Measurements from ENCODE around the gene BCL2L2. TPM values are rescaled to one million over a fixed set of nuclear protein-coding genes. Genes with fewer than 3 reads are reported as not detected.

BCL2L2 gene
- total and polyA plus RNA-seq, 2 of the 8 experiments (the other 6 are each of a cell fraction or from before 2014, with no cell fraction given), result 9.3 to 13.8 TPM

- Histone ChIP-seq H2BK12ac (ENCODE audit: low read depth, low read length) (no peak overlapping the region), H3K36me3 (ENCODE audit: control insufficient read depth in 2 of 4, insufficient read depth in 4 of 4, low read length in 3 of 4) (peaks cover 0 to 5% (median 1%) of the 10 kb centered on the region in 4 experiments; a peak in 4 of 8 replicates), H2AK5ac (ENCODE audit: low read depth, low read length) (no peak overlapping the region), H3K23ac (ENCODE audit: insufficient read length) (no peak overlapping the region), H4K5ac (ENCODE audit: insufficient read length, low read depth, low read length) (no peak overlapping the region), H2BK15ac (ENCODE audit: low read length) (no peak overlapping the region), H4K20me1 (replicated peaks in 1 of 2; ENCODE audit: control insufficient read depth in 1 of 2, insufficient read depth in 2 of 2, low read length in 2 of 2) (peaks cover 0 to 5% of the 10 kb centered on the region in 2 experiments), H3K4ac (replicated peaks; ENCODE audit: insufficient read length, low read depth, low read length) (no peak overlapping the region), H3K4me1 (replicated peaks in 1 of 4; ENCODE audit: control insufficient read depth in 3 of 4, insufficient read depth in 4 of 4, low read length in 3 of 4) (no peaks in the 10 kb centered on the region; a peak in 1 of 7 replicates), H4K91ac (replicated peaks; ENCODE audit: insufficient read length, low read length) (no peak overlapping the region), H3K27ac (ENCODE audit: low read depth, low read length) (no peak overlapping the region), H2AFZ (ENCODE audit: low read length) (no peak overlapping the region), H3K79me1 (ENCODE audit: low read depth, low read length) (peaks cover 2% of the 10 kb centered on the region; the same call in 1 of the 2 replicates), H4K8ac (ENCODE audit: extremely low read depth, insufficient read depth, low read length) (no peak overlapping the region), H3K9me3 (ENCODE audit: insufficient read depth in 2 of 2, low read depth in 1 of 2, low read length in 1 of 2) (no peaks in the 10 kb centered on the region), H3K18ac (ENCODE audit: extremely low read depth, low read length) (no peak overlapping the region), H3K56ac (replicated peaks; ENCODE audit: insufficient read length, low read depth, low read length) (no peak overlapping the region), H3K9ac (replicated peaks in 1 of 4; ENCODE audit: extremely low read depth in 1 of 4, low read depth in 3 of 4, low read length in 3 of 4) (no peak overlapping the region; a peak in 1 of 7 replicates), H3K23me2 (ENCODE audit: low read depth, low read length) (peaks cover 5% of the 10 kb centered on the region; the same call in 1 of the 2 replicates), H2BK120ac (replicated peaks; ENCODE audit: low read depth, low read length) (no peak overlapping the region), H2BK5ac (ENCODE audit: low read depth, low read length) (no peak overlapping the region), H3K14ac (ENCODE audit: insufficient read length) (no peak overlapping the region), H3K79me2 (ENCODE audit: control insufficient read depth in 1 of 2, insufficient read depth in 2 of 2, low read length in 2 of 2) (peaks cover 0 to 2% of the 10 kb centered on the region in 2 experiments; a peak in 1 of 4 replicates), H3K4me3 (ENCODE audit: extremely low read depth in 1 of 4, insufficient read depth in 2 of 4, low read depth in 3 of 4, low read length in 4 of 4) (peak overlapping the region; percentile 57 to 90 (median 83); a peak in 5 of 8 replicates), H2BK20ac (ENCODE audit: low read length) (no peak overlapping the region), H3K4me2 (ENCODE audit: insufficient read depth in 1 of 2, low read depth in 2 of 2, low read length in 2 of 2) (peak overlapping the region; percentile 75 to 81; a peak in 3 of 4 replicates), H3K27me3 (replicated peaks in 1 of 4; ENCODE audit: control insufficient read depth in 3 of 4, extremely low read depth in 1 of 4, insufficient read depth in 3 of 4, low read length in 3 of 4) (peaks cover 0 to 12% (median 5%) of the 10 kb centered on the region in 4 experiments; a peak in 4 of 7 replicates)
- FAIRE-seq (no peak), DNase-seq (ENCODE audit: low read depth in 1 of 2, low spot score in 2 of 2) (no peak)
- 91% methylated on average over 22 of the region's 22 CpGs; no CpG with 5 or more reads in 1 of the 2 experiments for WGBS, 2 experiments (ENCODE audit: extremely low coverage in 1 of 2, insufficient coverage in 1 of 2, insufficient read length in 1 of 2, insufficient replicate concordance in 2 of 2, low coverage in 1 of 2, low lambda C conversion rate in 2 of 2, missing lambda C conversion rate in 1 of 2)
- ChIA-PET POLR2A (ENCODE audit: partially characterized antibody) (interaction anchor here (1.0 to 4.8 kb wide), 8 partner anchors 10 to 166 kb away, joined by 3 to 48 read pairs (median 4); partner anchors contain the start of genes PABPN1 and RNF212B), CTCF (ENCODE audit: partially characterized antibody) (interaction anchor here (0.9 to 5.7 kb wide), 10 partner anchors 11 to 187 kb away, joined by 3 to 40 read pairs (median 7); partner anchors contain the start of genes CMTM5 and PABPN1)
- TF ChIP-seq ATF3 (IDR thresholded peaks at IDR 0.05; ENCODE audit: insufficient read depth, low read depth, low read length) (no peak), KDM4A (IDR thresholded peaks at IDR 0.05; ENCODE audit: low read depth, low read length, severe bottlenecking) (no peak)
These were observed 1.3 kb downstream of the BCL2L2 start for GRCh38 chr14:23307687-23308644.

Data from H1 (cell line).